ENCODE results near the gene EIF1AD. TPM values are rescaled to one million over a fixed set of nuclear protein-coding genes. Genes with fewer than 3 reads are reported as not detected.

EIF1AD gene
- total and polyA plus RNA-seq, 2 of the 8 experiments (the other 6 are each of a cell fraction or from before 2014, with no cell fraction given) = 32.6 to 39.9 TPM

- no peak for TF ChIP-seq CTCF (IDR thresholded peaks at IDR 0.05; ENCODE audit: control extremely low read depth in 1 of 3, insufficient read depth in 1 of 3, low read depth in 1 of 3, low read length in 3 of 3)
- TF ChIP-seq CBX8 (IDR thresholded peaks at IDR 0.05; ENCODE audit: borderline replicate concordance, low read depth, low read length) = no peak
- no peak for TF ChIP-seq CEBPB (IDR thresholded peaks at IDR 0.05; ENCODE audit: low read depth, low read length)
- no peak for TF ChIP-seq SP2 (IDR thresholded peaks at IDR 0.05; ENCODE audit: low read length)
- TF ChIP-seq TAF7 (optimal IDR thresholded peaks at IDR 0.05; ENCODE audit: borderline replicate concordance, low read depth, low read length) = no peak
Observed at GRCh38 chr11:65964906-65965305, 37.1 kb downstream of the EIF1AD start (continued).

All from H1 (cell line).